ENCODE data around the gene AEBP1. TPM values are rescaled to one million over a fixed set of nuclear protein-coding genes. Genes with fewer than 3 reads are reported as not detected.

AEBP1 gene
- total and polyA plus RNA-seq, 2 of the 4 experiments (the other 2 are of a cell fraction): 1.1 to 5.7 TPM

- 13% methylated on average over 19 of the region's 33 CpGs; no CpG with 5 or more reads in 1 of the 2 experiments for WGBS, 2 experiments (ENCODE audit: extremely low coverage in 2 of 2, insufficient read length in 1 of 2)
- H3K9ac ChIP-seq (ENCODE audit: low read depth, low read length): no peak overlapping the region
- peak overlapping the region; percentile 13 for H2AFZ ChIP-seq (replicated peaks; ENCODE audit: low read length, poor library complexity)
- CTCF ChIA-PET: no interaction called here
- dilution Hi-C loops (cut with HindIII; ENCODE audit: low sequenced_read_pairs, unreplicated experiment) (no loop called here), in situ Hi-C loops (cut with MboI; ENCODE audit: low sequenced_read_pairs) (loop anchor here (5.0 kb wide), 1 partner anchor 132 kb away; no protein-coding TSS in a partner anchor), intact Hi-C loops (cut with micrococcal nuclease) (no loop called here)
- no peaks in the 10 kb centered on the region for H3K27me3 ChIP-seq (ENCODE audit: control insufficient read depth, insufficient read depth, low read length)
- no peaks in the 10 kb centered on the region for H3K9me3 ChIP-seq (ENCODE audit: control insufficient read depth, insufficient read depth, low read length)
- no peak overlapping the region for H4K91ac ChIP-seq (ENCODE audit: insufficient read depth, low read depth, low read length)
- H3K18ac ChIP-seq (ENCODE audit: low read depth, low read length): no peak overlapping the region
- peak overlapping the region; percentile 90; the same call in 1 of the 2 replicates for H3K23ac ChIP-seq (ENCODE audit: low read depth, low read length)
- H3K4me2 ChIP-seq (ENCODE audit: low read depth, low read length): no peak overlapping the region
- H3K36me3 ChIP-seq (ENCODE audit: control insufficient read depth, insufficient read depth, low read length): peaks cover 22% of the 10 kb centered on the region
- H3K4me3 ChIP-seq (ENCODE audit: insufficient read depth, low read depth, low read length): no peak overlapping the region
- no peak for TF ChIP-seq MXI1 (IDR thresholded peaks at IDR 0.05; ENCODE audit: borderline replicate concordance, low read depth, low read length)
- TF ChIP-seq MAFK (IDR thresholded peaks at IDR 0.05; ENCODE audit: low read depth, low read length): no peak
- TF ChIP-seq USF2 (IDR thresholded peaks at IDR 0.05; ENCODE audit: low read depth, low read length): no peak
- peaks cover 9% of the 10 kb centered on the region for H3K4me1 ChIP-seq (ENCODE audit: control insufficient read depth, insufficient read depth, low read length)
- no TSS peak for BruUV-seq (replicated peaks)
- H2BK5ac ChIP-seq (ENCODE audit: low read depth, low read length, poor library complexity, severe bottlenecking): no peak overlapping the region
- POLR2A ChIA-PET (ENCODE audit: unreplicated experiment): no interaction called here
- H2AK9ac ChIP-seq (replicated peaks; ENCODE audit: low read depth, low read length, poor library complexity): peak overlapping the region; percentile 33
- H3K4ac ChIP-seq (ENCODE audit: low read depth, low read length): peak overlapping the region; percentile 27; the same call in 1 of the 2 replicates
- H4K20me1 ChIP-seq (ENCODE audit: insufficient read depth, low read length): peaks cover 18% of the 10 kb centered on the region
- ATAC-seq (ENCODE audit: low read depth) (peak; percentile 19), DNase-seq (no peak)
- H2AK5ac ChIP-seq (ENCODE audit: low read depth, low read length): peak overlapping the region; percentile 56
- H2BK120ac ChIP-seq (ENCODE audit: low read depth, low read length): no peak overlapping the region
- no peak overlapping the region for H3K27ac ChIP-seq (ENCODE audit: insufficient read depth, low read length)
- H3K79me1 ChIP-seq (ENCODE audit: low read depth in 1 of 2, low read length in 2 of 2): no peaks in the 10 kb centered on the region
- no peak overlapping the region for H2BK20ac ChIP-seq (ENCODE audit: low read depth, low read length)
- H3K9me1 ChIP-seq (ENCODE audit: insufficient read depth, low read length): no peaks in the 10 kb centered on the region
- H3K14ac ChIP-seq (replicated peaks; ENCODE audit: low read depth, low read length): 0 out of 2 replicates have a peak overlapping the region, but pooled peaks have one; percentile 47
- no peak overlapping the region; a peak in 1 of 4 replicates for H4K8ac ChIP-seq (ENCODE audit: low read depth in 2 of 2, low read length in 2 of 2)
- no peak overlapping the region for H3K56ac ChIP-seq (ENCODE audit: extremely low read depth, insufficient read depth, low read length)
- H2BK15ac ChIP-seq (ENCODE audit: low read depth, low read length): no peak overlapping the region
- H4K5ac ChIP-seq (ENCODE audit: low read depth, low read length): no peak overlapping the region
Measured at GRCh38 chr7:44064791-44065430, 39.2 kb upstream of the AEBP1 start.
